ENCODE measurements around the gene SLCO3A1.

- TF ChIP-seq CTCF (conservative IDR thresholded peaks at IDR 0.05; ENCODE audit: low read length) (no peak), EZH2phosphoT487 (IDR thresholded peaks at IDR 0.05; ENCODE audit: borderline replicate concordance, low read depth, low read length) (no peak)
These were observed 298.2 kb downstream of the SLCO3A1 start for GRCh38 chr15:92151741-92152140.
